Measurements from ENCODE around the gene APOA1. TPM values are rescaled to one million over a fixed set of nuclear protein-coding genes. Genes with fewer than 3 reads are reported as not detected.

The APOA1 gene
- total and polyA plus RNA-seq, 2 of the 4 experiments (the other 2 are of a cell fraction): 0.18 to 0.89 TPM

DNA sequence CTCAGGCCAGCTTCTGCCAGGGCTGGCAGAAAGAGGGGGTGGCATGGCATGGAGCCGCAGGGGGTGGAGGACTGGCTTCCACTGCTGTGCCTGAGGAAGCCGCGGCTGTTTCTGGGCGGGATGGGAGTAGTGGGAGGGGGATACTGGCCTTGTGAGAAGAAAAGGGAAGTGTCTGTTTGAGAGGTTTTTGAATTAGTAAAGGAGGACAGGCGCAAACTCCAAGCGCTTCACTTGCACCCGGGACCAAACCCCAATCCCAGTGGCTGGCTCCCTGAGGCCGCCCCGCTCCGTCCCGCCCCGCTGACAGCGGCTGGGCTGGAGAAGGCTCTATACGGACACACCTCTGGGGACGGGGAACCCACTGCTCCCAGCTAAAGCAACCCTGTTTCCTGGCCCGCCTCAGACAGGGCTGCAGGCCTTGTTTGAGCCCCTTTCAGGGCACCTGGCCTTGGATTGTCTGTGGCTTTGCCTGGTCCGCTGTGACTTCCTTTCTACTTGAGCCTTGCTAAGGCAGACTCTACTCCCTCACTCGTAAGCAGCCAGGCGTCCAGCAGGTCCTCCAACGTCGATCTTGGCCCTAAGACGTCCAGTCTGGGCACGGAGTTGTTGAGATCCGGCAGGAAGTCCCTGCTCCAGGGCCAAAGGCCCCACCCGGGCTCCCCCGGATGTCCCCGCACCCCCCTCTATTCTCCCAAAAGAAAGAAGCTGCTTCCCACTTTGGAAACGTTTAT, 2.2 kb downstream of the APOA1 start:
- BruUV-seq (replicated peaks): no TSS peak
- Histone ChIP-seq H3K4me2 (ENCODE audit: low read depth, low read length) (no peak overlapping the region; the same call in 1 of the 2 replicates), H2AFZ (replicated peaks; ENCODE audit: low read length, poor library complexity) (peak overlapping the region; percentile 98), H2BK20ac (ENCODE audit: low read depth, low read length) (no peak overlapping the region), H2BK120ac (ENCODE audit: low read depth, low read length) (peak overlapping the region; percentile 52), H4K5ac (ENCODE audit: low read depth, low read length) (peak overlapping the region; percentile 47), H4K91ac (ENCODE audit: insufficient read depth, low read depth, low read length) (peak overlapping the region; percentile 74), H3K4me3 (ENCODE audit: insufficient read depth, low read depth, low read length) (no peak overlapping the region), H2BK5ac (ENCODE audit: low read depth, low read length, poor library complexity, severe bottlenecking) (no peak overlapping the region), H3K23ac (ENCODE audit: low read depth, low read length) (no peak overlapping the region), H3K36me3 (ENCODE audit: control insufficient read depth, insufficient read depth, low read length) (no peaks in the 10 kb centered on the region), H3K27me3 (ENCODE audit: control insufficient read depth, insufficient read depth, low read length) (peaks cover 3% of the 10 kb centered on the region; the same call in 1 of the 2 replicates), H3K79me1 (ENCODE audit: low read depth in 1 of 2, low read length in 2 of 2) (no peaks in the 10 kb centered on the region), H4K20me1 (ENCODE audit: insufficient read depth, low read length) (no peaks in the 10 kb centered on the region), H4K8ac (ENCODE audit: low read depth in 2 of 2, low read length in 2 of 2) (peak overlapping the region; percentile 58 to 84), H2AK9ac (replicated peaks; ENCODE audit: low read depth, low read length, poor library complexity) (peak overlapping the region; percentile 79), H3K14ac (replicated peaks; ENCODE audit: low read depth, low read length) (peak overlapping the region; percentile 58; the same call in 1 of the 2 replicates), H2BK15ac (ENCODE audit: low read depth, low read length) (peak overlapping the region; percentile 39; the same call in 2 of the 3 replicates), H3K18ac (ENCODE audit: low read depth, low read length) (peak overlapping the region; percentile 49; the same call in 1 of the 2 replicates), H3K9ac (ENCODE audit: low read depth, low read length) (0 out of 2 replicates have a peak overlapping the region, but pooled peaks have one; percentile 8), H2AK5ac (ENCODE audit: low read depth, low read length) (peak overlapping the region; percentile 20), H3K27ac (ENCODE audit: insufficient read depth, low read length) (peak overlapping the region; percentile 6; the same call in 1 of the 2 replicates), H3K56ac (ENCODE audit: extremely low read depth, insufficient read depth, low read length) (no peak overlapping the region), H3K4me1 (ENCODE audit: control insufficient read depth, insufficient read depth, low read length) (peaks cover 3% of the 10 kb centered on the region; the same call in 1 of the 2 replicates), H3K9me1 (ENCODE audit: insufficient read depth, low read length) (no peaks in the 10 kb centered on the region; the same call in 1 of the 2 replicates), H3K4ac (ENCODE audit: low read depth, low read length) (peak overlapping the region; percentile 68), H3K9me3 (ENCODE audit: control insufficient read depth, insufficient read depth, low read length) (no peaks in the 10 kb centered on the region)
- dilution Hi-C loops (cut with HindIII; ENCODE audit: low sequenced_read_pairs, unreplicated experiment) (no loop called here), in situ Hi-C loops (cut with MboI; ENCODE audit: low sequenced_read_pairs) (no loop called here), intact Hi-C loops (cut with micrococcal nuclease) (no loop called here)
- CTCF ChIA-PET: interaction anchor here (0.6 to 1.9 kb wide), 17 partner anchors 8 to 273 kb away, joined by 3 to 30 read pairs (median 4); partner anchors contain the start of gene APOA5
- POLR2A ChIA-PET (ENCODE audit: unreplicated experiment): interaction anchor here (0.7 kb wide), 1 partner anchor 42 kb away, joined by 3 read pairs; no protein-coding TSS in a partner anchor
- DNase-seq (no peak), ATAC-seq (ENCODE audit: low read depth) (no peak)
- WGBS, 2 experiments (ENCODE audit: extremely low coverage in 2 of 2, insufficient read length in 1 of 2): 82% methylated on average over 11 of the region's 28 CpGs; no CpG with 5 or more reads in 1 of the 2 experiments
- TF ChIP-seq POLR2A (IDR thresholded peaks at IDR 0.05; ENCODE audit: low read depth, low read length) (no peak), BHLHE40 (IDR thresholded peaks at IDR 0.05; ENCODE audit: low read depth, low read length) (no peak), SMC3 (IDR thresholded peaks at IDR 0.05; ENCODE audit: low read depth, low read length) (no peak), CEBPB (IDR thresholded peaks at IDR 0.05; ENCODE audit: low read depth, low read length) (no peak), FOS (IDR thresholded peaks at IDR 0.05; ENCODE audit: low read depth, low read length) (no peak), RFX5 (IDR thresholded peaks at IDR 0.05; ENCODE audit: low read depth, low read length) (no peak), CHD1 (IDR thresholded peaks at IDR 0.05; ENCODE audit: low read depth, low read length) (no peak), MAZ (IDR thresholded peaks at IDR 0.05; ENCODE audit: borderline replicate concordance, low read depth, low read length) (no peak), NFE2L2 (IDR thresholded peaks at IDR 0.05; ENCODE audit: low read depth, low read length) (no peak), RAD21 (IDR thresholded peaks at IDR 0.05; ENCODE audit: low read length) (no peak), RCOR1 (IDR thresholded peaks at IDR 0.05; ENCODE audit: insufficient replicate concordance, low read length) (no peak), MXI1 (IDR thresholded peaks at IDR 0.05; ENCODE audit: borderline replicate concordance, low read depth, low read length) (no peak)
- TF ChIP-seq, protein P1, sequence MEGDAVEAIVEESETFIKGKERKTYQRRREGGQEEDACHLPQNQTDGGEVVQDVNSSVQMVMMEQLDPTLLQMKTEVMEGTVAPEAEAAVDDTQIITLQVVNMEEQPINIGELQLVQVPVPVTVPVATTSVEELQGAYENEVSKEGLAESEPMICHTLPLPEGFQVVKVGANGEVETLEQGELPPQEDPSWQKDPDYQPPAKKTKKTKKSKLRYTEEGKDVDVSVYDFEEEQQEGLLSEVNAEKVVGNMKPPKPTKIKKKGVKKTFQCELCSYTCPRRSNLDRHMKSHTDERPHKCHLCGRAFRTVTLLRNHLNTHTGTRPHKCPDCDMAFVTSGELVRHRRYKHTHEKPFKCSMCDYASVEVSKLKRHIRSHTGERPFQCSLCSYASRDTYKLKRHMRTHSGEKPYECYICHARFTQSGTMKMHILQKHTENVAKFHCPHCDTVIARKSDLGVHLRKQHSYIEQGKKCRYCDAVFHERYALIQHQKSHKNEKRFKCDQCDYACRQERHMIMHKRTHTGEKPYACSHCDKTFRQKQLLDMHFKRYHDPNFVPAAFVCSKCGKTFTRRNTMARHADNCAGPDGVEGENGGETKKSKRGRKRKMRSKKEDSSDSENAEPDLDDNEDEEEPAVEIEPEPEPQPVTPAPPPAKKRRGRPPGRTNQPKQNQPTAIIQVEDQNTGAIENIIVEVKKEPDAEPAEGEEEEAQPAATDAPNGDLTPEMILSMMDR (conservative IDR thresholded peaks at IDR 0.05; ENCODE audit: low read depth, low read length): no peak
- TF ChIP-seq, protein P2, sequence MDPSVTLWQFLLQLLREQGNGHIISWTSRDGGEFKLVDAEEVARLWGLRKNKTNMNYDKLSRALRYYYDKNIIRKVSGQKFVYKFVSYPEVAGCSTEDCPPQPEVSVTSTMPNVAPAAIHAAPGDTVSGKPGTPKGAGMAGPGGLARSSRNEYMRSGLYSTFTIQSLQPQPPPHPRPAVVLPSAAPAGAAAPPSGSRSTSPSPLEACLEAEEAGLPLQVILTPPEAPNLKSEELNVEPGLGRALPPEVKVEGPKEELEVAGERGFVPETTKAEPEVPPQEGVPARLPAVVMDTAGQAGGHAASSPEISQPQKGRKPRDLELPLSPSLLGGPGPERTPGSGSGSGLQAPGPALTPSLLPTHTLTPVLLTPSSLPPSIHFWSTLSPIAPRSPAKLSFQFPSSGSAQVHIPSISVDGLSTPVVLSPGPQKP (IDR thresholded peaks at IDR 0.05; ENCODE audit: borderline replicate concordance, low read depth, low read length): no peak

Data from IMR-90 (cell line).